HG03095 (cell line): Measurements from ENCODE around the gene LIN37.
"Not testable (repeated sequence)": the region's sequence is repeated elsewhere in the genome, so short reads cannot be mapped to it uniquely, and the experiment has no call there.

Experiments used
- ATAC-seq: cut with Tn5 transposase; IDR thresholded peaks from one replicate; pipeline ENCODE4 v1.9.1; 2021; ENCODE audit warnings: moderate library complexity; ENCODE audit not compliant: unreplicated experiment

LIN37 gene

DNA sequence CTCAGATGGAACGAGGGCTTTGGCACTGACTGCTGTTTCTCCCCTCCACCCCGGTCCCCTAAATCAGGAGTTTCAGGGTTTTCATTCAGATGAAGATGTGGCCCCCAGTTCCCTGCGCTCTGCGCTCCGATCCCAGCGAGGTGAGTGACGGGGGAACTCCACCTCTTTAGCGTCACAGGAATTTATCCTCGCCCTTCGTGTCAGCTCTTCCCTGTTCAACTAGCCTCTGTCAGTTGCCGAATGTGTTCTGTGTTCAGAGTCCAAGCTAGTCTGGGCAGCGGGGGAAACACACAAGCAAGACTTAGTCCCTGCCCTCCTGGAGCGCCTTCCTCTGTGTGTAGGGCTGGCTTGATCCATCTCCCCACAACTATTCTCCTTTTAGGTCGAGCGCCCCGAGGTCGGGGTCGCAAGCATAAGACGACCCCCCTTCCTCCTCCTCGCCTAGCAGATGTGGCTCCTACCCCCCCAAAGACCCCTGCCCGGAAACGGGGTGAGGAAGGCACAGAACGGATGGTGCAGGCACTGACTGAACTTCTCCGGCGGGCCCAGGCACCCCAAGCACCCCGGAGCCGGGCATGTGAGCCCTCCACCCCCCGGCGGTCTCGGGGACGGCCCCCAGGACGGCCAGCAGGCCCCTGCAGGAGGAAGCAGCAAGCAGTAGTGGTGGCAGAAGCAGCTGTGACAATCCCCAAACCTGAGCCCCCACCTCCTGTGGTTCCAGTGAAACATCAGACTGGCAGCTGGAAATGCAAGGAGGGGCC is 28.8 kb upstream of the LIN37 start:
- no peak for ATAC-seq

DNA sequence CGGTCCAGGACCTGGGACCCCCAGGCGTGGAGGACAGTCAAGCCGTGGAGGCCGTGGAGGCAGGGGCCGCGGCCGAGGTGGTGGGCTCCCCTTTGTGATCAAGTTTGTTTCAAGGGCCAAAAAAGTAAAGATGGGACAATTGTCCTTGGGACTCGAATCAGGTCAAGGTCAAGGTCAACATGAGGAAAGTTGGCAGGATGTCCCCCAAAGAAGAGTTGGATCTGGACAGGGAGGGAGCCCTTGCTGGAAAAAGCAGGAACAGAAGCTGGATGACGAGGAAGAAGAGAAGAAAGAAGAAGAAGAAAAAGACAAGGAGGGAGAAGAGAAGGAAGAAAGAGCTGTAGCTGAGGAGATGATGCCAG is 28.2 kb upstream of the LIN37 start:
- no peak for ATAC-seq

DNA sequence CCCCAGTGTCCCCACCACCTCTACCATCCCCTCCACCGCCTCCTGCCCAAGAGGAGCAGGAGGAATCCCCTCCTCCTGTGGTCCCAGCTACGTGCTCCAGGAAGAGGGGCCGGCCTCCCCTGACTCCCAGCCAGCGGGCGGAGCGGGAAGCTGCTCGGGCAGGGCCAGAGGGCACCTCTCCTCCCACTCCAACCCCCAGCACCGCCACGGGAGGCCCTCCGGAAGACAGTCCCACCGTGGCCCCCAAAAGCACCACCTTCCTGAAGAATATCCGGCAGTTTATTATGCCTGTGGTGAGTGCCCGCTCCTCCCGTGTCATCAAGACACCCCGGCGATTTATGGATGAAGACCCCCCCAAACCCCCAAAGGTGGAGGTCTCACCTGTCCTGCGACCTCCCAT is 27.7 kb upstream of the LIN37 start:
- no peak for ATAC-seq

DNA sequence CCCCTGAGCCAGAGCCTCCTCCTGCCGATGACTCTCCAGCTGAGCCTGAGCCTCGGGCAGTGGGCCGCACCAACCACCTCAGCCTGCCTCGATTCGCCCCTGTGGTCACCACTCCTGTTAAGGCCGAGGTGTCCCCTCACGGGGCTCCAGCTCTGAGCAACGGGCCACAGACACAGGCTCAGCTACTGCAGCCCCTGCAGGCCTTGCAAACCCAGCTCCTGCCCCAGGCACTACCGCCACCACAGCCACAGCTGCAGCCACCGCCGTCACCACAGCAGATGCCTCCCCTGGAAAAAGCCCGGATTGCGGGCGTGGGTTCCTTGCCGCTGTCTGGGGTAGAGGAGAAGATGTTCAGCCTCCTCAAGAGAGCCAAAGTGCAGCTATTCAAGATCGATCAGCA is 27.0 kb upstream of the LIN37 start:
- no peak for ATAC-seq

DNA sequence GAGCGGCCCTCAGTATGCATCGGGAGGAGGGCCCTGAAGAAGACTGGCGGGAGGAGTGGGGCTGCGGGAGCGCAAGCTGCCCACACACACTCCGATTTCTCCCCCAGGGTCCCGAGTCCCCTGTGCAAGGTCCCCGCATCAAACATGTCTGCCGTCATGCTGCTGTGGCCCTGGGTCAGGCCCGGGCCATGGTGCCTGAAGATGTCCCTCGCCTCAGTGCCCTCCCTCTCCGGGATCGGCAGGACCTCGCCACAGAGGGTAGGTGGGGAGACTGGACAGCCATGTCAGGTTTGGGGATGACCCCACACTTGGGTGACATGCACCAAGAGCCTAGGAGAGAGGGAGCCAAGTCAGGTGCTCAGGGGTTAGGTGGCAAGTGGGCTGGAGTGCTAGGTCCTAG is 25.9 kb upstream of the LIN37 start:
- no peak for ATAC-seq

DNA sequence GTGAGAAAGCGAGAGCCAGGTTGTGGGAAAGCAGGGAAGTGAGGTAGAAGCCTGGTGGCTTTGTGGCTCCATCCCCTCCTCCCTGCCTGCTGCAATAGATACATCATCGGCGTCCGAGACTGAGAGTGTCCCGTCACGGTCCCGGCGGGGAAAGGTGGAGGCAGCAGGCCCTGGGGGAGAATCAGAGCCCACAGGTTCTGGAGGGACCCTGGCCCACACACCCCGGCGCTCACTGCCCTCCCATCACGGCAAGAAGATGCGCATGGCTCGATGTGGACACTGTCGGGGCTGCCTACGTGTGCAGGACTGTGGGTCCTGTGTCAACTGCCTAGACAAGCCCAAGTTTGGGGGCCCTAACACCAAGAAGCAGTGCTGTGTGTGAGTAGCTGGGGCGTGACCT is 25.5 kb upstream of the LIN37 start:
- no peak for ATAC-seq

DNA sequence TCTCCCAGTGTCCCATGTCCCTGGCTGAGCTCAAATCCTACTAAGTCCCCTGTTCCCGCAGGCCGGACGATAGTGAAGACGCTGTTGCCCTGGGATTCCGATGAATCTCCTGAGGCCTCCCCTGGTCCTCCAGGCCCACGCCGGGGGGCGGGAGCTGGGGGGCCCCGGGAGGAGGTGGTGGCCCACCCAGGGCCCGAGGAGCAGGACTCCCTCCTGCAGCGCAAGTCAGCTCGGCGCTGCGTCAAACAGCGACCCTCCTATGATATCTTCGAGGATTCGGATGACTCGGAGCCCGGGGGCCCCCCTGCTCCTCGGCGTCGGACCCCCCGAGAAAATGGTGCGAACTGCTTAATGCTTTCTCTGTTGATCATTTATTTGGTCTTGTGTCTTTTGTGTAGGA is 24.7 kb upstream of the LIN37 start:
- ATAC-seq, result no peak

DNA sequence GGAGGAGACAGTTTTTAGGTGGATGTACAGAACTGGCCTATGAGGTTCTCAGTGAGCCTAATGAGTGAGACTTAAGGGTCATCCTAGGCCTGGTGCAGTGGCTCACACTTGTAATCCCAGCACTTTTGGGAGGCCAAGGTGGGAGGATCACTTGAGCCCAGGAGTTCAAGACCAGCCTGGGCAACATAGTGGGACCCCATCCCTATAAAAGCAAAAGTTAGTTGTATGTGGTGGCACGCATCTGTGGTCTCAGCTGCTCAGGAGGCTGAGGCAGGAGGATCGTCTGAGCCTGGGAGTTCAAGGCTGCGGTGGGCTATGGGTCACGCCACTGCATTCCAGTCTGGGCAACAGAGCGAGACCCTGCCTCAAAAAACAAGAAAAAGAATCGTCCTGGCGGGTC is 24.2 kb upstream of the LIN37 start:
- ATAC-seq, result not testable (repeated sequence)

DNA sequence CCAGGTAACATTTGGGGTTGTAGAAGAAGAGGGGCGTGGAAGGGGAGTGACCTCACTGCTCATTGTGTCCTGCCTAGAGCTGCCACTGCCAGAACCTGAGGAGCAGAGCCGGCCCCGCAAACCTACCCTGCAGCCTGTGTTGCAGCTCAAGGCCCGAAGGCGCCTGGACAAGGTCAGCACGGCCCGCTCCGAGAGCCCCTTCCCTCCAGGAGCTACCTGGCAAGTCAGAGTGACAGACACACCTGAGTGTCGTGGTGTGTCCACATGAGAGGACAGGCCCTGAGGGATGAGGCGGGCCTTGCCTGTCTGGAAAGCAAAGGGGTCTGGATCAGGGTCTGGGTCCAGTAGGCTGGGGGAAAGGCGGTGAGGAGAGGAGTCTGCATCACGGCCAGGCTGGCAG is 23.8 kb upstream of the LIN37 start:
- no peak for ATAC-seq

DNA sequence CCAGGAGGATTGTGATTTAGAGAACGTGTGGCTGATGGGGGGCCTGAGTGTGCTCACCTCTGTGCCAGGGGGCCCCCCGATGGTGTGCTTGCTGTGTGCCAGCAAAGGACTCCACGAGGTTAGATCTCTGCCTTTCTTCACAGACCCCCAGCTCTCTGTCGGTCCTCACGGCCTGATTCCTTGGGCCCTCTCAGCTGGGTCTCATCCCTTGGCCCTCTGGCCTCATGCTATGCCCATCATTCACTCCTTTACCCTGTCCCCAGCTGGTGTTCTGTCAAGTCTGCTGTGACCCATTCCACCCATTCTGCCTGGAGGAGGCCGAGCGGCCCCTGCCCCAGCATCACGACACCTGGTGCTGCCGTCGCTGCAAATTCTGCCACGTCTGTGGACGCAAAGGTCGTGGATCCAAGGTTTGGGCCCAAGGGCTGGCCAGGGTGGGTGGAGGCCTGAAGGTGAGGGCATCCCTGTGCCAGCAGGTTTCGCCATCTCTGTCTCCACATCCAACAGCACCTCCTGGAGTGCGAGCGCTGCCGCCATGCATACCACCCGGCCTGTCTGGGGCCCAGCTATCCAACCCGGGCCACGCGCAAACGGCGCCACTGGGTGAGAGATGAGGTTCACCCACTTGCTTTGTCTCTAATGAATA is 23.0 kb upstream of the LIN37 start:
- no peak for ATAC-seq

DNA sequence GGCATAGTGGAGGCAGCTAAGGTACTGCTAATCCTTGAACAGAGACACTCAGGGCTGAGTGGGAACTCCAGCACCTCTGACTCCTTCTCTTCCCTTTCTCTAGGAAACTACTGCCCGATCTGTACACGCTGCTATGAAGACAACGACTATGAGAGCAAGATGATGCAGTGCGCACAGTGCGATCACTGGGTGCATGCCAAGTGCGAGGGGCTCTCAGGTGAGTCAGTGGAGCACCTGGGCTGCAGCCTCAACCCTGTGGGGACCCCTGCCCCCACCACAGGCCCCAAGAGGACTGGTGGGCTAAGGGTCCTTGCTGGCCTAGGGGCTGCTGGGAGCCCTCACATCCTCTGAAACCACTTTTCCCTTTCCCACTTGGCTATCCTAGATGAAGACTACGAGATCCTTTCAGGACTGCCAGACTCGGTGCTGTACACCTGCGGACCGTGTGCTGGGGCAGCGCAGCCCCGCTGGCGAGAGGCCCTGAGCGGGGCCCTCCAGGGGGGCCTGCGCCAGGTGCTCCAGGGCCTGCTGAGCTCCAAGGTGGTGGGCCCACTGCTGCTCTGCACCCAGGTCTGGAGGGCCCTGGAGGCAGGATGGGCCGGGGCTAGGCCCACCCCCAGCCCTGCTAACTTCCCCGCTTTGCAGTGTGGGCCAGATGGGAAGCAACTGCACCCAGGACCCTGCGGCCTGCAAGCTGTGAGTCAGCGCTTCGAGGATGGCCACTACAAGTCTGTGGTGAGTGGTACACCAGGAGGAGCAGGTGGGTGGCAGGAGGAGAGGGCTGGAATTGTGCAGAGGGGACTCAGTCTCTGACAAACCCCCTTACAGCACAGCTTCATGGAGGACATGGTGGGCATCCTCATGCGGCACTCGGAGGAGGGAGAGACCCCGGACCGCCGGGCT is 21.1 kb upstream of the LIN37 start:
- no peak for ATAC-seq

DNA sequence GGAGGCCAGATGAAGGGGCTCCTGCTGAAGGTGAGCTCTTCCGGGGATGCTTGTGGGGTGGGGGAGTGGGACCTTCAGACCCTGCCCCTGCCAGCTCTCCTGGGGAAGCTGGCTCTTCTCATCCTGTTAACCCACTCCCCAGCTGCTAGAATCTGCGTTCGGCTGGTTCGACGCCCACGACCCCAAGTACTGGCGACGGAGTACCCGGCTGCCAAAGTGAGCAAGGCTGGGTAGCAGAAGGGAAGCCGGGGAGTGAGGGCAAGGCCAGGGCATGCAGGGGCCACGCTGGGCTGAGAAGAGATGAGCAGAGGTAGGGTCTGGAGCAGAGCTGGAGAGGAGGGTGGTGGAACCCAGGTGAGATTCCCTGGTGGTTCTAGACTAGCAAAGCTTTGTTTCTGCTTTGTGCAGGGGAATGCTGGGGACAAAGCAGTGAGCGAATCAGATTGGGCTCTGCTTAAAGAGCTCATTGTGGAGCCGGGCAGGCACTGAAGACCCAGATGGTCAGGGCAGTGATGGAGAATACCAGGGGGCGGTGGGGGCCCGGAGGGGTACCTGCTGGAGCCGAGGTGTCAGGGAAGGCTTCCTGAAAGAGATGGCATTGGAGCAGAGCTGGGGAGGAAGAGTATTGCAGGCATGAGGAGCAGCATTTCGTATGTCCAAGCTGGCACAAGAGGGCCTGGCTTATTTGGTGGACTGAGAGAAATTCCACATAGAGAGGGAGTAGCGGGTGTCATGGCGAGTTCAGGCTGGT is 20.2 kb upstream of the LIN37 start:
- no peak for ATAC-seq

DNA sequence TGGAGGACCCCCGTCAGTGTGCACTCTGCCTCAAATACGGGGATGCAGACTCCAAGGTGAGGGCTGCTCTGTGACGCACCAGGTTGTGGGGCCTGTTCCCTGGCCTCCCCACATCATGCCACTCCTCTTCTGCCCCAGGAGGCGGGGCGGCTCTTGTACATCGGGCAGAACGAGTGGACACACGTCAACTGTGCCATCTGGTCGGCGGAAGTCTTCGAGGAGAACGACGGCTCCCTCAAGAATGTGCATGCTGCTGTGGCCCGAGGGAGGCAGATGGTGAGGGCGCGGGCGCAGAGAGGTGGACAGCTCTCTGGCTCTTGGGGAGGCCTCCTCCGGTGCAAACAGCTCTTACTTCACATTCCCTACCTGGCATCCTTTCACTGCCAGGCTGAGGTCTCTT is 19.4 kb upstream of the LIN37 start:
- no peak for ATAC-seq

DNA sequence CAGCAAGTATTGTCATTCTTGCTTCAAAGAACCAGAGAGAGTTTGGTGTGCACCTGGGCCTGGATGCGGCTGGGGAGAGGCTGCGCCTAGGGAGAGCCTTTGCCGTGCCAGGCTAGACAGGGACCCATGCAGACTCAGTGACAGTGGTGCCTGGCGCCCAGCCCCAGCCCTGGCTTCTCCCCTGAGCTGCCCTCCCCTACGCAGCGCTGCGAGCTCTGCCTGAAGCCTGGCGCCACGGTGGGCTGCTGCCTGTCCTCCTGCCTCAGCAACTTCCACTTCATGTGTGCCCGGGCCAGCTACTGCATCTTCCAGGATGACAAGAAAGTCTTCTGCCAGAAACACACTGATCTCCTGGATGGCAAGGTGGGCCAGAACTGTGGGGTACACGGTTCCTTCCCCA is 18.6 kb upstream of the LIN37 start:
- no peak for ATAC-seq

DNA sequence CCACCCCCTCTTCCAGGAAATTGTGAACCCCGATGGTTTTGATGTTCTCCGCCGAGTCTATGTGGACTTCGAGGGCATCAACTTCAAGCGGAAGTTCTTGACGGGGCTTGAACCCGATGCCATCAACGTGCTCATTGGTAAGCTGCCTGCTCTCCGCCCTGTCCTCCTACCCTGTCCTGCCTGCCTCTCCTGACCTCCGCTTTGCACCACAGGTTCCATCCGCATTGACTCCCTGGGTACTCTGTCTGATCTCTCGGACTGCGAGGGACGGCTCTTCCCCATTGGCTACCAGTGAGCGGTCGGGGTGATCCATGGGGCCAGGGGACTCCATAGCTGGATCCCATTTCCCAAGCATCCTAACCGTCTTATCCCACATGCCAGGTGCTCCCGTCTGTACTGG is 18.1 kb upstream of the LIN37 start:
- no peak for ATAC-seq

DNA sequence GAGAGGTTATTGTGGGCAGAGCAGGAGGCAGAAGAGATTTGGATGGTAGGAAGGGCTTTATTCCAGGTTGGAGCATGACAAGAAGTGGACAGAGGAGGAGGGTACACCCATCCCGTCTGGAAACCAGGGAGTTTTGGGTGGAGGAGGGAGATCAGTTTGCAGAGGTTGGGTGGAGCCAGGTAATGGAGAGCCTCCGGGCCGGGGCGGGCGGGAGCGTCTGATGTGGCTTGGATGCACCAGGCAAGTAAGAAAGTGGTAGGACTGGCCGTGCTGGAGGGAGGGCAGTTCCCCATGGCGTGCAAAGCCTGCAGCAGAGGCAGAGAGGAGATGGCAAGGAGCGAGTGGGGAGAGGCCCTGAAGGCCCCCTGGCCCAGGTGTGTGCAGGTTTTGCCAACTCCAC is 17.0 kb upstream of the LIN37 start:
- ATAC-seq, result no peak

DNA sequence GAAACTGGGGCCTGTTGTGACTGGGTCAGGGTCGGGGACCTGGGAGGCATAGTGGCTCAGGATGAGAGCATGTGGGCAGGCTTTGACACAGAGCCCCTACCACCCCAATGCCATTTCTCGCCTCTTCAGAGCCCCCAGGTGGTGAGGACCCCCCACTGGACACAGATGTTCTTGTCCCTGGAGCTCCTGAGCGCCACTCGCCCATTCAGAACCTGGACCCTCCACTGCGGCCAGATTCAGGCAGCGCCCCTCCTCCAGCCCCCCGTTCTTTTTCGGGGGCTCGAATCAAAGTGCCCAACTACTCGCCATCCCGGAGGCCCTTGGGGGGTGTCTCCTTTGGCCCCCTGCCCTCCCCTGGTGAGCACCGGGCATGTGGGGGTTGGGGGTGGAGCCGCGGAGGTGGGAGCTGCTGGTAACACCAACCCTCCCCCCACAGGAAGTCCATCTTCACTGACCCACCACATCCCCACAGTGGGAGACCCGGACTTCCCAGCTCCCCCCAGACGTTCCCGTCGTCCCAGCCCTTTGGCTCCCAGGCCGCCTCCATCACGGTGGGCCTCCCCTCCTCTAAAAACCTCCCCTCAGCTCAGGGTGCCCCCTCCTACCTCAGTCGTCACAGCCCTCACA is 16.5 kb upstream of the LIN37 start:
- no peak for ATAC-seq

DNA sequence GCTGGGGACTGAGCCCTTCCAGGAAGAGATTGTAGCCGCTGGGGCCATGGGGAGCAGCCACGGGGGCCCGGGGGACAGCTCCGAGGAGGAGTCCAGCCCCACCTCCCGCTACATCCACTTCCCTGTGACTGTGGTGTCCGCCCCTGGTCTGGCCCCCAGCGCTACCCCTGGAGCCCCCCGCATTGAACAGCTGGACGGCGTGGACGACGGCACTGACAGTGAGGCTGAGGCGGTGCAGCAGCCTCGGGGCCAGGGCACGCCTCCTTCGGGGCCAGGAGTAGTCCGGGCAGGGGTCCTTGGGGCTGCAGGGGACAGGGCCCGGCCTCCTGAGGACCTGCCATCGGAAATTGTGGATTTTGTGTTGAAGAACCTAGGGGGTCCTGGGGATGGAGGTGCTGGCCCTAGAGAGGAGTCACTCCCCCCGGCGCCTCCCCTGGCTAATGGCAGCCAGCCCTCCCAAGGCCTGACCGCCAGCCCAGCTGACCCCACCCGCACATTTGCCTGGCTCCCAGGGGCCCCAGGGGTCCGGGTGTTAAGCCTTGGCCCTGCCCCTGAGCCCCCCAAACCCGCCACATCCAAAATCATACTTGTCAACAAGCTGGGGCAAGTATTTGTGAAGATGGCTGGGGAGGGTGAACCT is 15.7 kb upstream of the LIN37 start:
- ATAC-seq, result no peak

DNA sequence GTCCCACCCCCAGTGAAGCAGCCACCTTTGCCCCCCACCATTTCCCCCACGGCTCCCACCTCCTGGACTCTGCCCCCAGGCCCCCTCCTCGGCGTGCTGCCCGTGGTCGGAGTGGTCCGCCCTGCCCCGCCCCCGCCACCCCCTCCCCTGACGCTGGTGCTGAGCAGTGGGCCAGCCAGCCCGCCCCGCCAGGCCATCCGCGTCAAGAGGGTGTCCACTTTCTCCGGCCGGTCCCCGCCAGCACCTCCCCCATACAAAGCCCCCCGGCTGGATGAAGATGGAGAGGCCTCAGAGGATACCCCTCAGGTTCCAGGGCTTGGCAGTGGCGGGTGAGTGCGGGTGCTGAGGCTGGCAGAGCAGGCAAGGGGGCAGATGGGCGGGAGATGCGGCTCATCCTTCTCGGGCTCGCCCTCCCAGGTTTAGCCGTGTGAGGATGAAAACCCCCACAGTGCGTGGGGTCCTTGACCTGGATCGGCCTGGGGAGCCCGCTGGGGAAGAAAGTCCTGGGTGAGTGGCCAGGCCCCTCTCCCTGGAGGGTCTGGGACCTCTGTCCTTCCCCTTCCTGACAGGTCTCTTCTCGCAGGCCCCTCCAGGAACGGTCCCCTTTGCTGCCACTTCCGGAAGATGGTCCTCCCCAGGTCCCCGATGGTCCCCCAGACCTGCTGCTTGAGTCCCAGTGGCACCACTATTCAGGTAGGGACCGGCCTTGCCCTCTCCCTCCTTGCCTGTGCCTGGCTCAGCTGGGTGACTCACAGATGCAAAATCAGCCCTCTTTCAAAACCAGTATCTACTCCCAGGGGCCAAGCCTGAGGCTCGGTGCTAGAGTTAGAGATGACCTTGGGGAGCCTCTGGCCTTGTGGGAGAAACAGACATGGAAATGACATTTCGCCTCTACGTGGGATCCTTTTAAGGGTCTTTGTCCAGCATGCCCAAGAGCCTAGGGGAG is 14.9 kb upstream of the LIN37 start:
- ATAC-seq, result no peak
